ENCODE measurements around the gene PTPRT.

Gene PTPRT

DNA sequence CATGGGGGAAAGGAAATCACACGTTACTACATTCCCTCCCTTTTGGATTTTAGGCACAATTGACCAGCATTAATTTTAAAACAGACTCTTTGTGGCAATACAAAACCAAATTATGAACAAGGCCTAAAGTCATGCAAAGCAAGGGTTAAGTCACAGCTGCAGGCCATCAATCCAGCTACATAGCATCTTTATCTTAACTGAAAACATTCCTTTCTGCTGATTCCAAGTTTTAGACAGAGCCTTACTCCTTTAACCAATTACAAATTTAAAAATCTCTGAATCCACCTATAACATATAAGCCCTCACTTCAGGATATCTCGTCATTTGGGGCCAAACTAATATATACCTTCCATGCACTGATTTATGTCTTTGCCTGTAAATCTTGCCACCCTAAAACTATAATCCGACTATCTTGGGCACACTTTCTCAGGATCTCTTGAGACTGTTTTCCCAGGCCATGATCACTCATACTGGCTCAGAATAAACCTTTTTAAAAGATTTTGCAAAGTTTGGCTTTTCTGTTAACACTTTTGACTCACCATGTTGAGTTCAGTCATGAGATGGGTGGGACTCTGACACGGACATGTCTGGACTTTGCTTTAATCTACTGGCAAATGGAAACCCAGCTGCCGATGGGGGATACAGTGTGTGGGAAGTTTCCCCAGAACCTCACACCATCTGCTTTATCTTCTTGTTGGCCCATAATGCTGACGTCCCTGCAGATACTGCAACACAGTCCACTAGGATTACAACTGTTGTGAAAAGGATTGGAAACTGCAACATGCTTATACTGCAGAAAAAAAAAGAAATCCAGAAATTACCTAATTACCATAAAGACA lies 757.0 kb downstream of the PTPRT start:
- no peak for DNase-seq

DNA sequence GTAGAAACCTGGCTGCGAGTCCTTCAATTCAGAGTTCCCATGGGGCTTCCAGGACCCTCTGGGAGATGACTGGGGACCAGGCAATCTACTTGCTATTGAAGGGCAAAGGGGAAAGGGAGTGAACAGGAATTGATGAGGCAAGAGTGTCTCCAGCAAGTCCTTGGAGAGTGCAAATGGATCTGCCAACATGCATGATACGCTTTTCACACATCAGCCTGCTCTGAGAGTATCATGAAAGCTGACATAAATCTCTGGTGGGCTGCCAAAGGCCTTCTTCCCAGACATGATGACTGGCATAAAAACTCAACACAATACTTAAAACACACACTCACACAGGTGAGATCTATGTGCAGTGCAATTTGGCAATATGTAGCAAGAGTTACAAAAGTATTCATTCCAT lies 759.1 kb downstream of the PTPRT start:
- DNase-seq = no peak

DNA sequence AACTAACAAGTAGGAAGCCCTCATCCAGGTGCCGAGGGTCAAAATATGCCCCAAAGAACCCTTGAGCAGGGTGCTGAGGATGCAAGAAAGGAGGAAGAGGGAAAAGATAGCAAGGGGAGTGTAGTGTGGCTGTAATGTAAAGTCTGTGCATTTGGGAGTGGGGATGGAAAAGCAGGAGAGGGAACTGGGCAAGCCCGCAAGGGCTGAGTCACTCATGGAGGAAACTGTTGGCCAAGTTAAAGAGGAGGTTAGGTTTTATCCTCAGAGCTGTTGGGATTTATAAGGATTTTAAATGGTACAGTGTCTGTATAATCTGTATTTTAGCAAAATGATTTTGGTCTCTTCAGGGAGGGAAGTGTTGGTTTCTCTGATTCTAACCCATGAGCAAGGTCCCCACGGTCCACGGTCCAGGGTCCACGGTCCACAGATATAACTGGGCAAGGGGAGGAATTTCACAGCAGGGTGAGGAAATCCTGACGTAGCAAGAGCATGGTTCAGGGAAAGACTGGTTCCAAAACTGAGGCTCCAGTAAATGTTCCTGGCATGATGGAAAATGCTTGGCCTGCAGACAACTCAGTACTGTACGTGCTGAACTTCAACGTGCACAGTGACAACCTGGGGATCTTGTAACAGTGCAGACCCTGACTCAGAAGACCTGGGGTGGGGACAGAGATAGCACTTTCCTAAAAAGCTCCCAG lies 759.8 kb downstream of the PTPRT start:
- DNase-seq = no peak

DNA sequence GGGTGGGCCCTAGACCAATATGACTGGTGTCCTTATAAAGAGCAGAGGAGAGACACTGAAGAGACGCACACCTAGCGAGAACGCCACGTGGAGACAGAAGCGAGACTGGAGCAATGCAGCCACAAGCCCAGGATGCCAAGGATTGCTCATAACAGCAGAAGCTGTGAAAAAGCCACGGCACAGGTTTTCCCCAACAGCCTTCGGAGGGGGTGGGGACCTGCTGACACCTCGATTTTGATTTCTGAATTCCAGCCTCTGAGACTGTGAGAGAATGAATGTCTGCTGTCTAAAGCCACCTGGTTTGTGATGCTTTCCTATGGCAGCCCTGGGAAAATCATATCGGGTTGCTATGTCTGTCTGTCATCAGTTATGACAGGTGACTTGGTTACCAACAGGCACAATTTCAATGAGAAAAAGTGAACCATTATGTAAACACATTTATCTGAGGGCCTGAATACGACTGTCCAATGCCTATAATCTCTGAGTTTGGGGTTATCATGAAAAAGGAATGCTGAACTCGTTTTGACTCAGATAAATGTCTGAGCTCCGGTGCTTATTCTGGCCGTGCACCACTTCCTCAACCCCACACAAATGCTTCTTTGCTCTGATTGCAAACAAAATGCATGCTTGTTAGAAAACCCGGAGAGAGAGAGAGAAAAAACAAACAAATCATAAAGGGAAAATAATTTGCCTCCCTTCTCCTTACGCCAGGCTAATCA lies 769.7 kb downstream of the PTPRT start:
- no peak for DNase-seq

- DNase-seq = no peak
These were observed 782.9 kb downstream of the PTPRT start for GRCh38 chr20:42406826-42407225.

DNA sequence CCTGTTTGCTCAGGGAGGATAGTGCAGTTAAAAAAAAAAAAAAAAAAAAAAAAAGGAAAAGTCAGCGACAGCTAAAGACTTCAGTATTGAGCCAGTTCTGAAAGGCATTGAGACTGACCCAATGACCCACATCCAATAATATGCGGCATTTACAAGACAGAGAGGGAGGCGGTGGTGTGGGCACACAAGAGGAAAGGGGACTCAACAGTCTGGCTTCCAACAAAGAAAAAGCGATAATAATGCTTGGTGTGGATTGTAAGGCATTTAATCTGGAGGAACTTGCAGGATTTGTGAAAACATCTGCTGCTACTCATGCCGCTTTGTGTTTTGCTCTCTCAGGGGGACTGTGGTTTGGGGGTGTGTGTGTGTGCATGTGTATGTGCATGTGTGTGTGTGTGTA lies 787.3 kb downstream of the PTPRT start:
- no peak for DNase-seq

DNA sequence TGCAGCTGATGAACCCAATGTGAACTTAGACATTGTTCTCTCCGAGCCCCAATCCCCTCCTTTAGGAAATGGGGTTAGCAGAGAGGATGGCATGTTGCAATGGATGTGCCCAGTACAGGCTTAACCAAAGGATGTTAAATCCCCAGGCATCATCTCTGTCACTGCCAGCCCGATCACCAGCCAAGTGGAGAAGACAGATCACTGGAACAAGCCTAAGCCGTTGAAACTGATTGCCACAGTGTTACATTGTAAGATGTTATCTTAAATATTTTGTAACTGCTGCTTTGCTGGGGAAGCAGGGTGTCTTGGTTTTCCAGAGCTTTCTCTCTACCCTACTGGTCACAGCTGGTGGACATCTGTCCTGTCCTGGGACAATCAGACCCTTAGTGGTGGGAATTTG lies 788.1 kb downstream of the PTPRT start:
- peak; percentile 2 for DNase-seq

DNA sequence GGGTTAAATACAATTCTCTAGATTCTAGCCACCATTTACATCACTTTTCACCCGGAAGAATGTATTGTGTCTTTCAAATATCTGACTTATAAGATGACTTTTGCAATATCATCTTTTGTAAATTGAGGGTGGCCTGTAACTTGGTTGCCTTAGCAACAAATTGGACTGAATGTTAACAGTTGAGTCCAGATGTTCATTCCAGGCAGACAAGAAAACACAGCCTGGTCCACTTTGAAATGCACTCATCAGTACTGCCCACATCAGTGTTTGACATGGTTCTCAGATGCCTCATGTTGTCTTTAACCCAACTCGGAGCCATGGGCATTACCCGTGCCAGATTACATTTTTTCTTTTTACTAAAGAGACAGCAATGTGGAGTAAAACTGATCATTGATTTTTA lies 789.9 kb downstream of the PTPRT start:
- DNase-seq = no peak

- peak; percentile 1 for DNase-seq
These were observed 797.3 kb downstream of the PTPRT start for GRCh38 chr20:42392442-42392841.

DNA sequence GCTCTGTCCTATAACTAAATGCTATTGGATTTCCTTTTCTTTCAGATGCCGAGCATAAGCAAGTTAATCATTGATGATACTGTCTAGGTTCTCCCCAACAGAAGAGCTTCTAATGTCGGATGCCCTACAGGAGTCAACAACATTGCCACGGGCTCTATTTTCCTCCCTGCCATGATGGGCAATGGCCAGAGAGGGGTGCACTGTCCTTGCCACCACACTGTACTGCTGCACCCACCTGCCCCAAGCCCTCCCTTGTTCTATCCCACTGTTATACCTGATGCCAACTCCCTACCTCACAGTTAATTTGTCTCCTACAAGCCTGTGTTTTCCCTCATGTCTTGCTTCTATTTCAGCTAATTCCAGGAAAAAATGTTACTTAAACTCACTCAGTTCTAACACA lies 797.9 kb downstream of the PTPRT start:
- no peak for DNase-seq

- no peak for DNase-seq
These were observed 809.4 kb downstream of the PTPRT start for GRCh38 chr20:42380287-42380686.

- DNase-seq = no peak
These were observed 810.3 kb downstream of the PTPRT start for GRCh38 chr20:42379385-42379784.

DNA sequence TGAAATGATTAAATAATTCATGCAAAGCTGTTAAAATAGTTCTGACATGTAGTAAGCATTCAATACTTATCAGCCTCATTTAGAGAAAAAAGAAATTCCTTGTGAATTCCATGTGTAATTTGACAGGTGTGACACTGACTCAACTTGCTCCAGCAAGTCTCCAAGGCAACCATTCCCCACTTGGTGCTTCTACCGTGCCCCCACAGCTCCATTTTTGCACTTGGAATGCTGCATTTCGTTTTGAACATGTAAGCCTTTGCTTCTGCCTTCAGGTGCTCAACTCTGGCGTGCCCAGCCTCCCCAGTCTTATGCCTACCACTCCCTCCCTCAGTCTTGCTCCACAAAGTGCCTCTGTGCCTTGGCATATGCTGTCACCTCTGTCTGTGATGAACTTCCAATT lies 810.9 kb downstream of the PTPRT start:
- DNase-seq = no peak

DNA sequence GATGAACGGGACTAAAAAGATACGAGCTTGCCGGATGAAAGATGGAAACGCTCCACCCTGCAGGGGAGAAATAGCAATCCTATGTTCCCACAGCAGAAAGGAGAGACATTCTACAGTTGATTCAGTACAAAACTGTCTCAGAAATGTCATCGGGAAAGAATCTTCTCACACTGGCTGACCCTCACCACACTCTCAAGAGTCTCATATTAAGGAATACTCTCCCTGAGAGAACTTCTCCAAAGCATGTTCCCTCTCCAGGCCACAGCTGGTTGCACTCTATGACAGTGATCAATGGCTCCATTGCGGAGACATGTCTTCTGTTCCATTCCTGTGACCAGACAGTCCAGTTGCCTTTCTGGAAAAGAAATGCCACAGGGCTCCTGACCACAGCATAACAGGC lies 813.6 kb downstream of the PTPRT start:
- DNase-seq = no peak

DNA sequence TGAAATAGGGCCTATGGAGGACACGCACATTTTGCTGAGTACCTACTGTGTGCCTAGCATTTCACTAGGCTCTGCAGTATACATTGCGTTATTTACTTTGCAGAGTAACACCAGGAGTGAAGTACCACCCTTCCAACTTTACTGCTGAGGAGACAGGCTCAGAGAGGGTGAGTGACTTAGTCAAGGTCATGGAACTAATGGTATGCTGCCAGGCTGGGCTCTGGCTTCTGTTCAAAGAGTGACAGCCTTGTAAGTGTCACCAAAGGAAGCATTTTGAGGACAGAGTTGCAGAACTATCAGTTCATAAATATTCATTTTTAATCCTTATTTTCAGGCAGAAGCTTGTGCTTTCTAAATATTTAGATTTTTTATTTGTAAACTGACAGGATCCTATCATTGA lies 816.7 kb downstream of the PTPRT start:
- DNase-seq = no peak

- DNase-seq = no peak
These were observed 819.6 kb downstream of the PTPRT start for GRCh38 chr20:42370075-42370474.

- DNase-seq = no peak
These were observed 820.8 kb downstream of the PTPRT start for GRCh38 chr20:42368910-42369309.

DNA sequence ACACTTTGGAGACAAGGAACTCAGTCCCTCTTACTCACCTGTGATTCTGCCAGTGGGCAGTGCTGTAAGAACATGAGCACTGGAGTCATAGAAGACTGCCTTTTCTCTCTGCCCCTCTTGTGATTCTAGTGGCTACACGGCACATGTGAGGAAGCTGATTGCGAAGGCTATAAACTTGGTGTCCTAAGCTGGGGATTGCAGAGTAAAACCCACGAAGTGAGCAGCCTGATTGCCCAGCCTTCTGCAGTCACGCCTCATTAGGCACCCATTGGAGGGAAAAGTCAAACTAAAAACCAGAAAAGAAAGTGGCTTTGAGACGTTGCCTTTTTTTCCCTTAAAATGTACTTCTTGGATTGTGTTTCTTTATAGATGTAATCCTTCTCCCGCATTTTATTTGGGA lies 823.1 kb downstream of the PTPRT start:
- no peak for DNase-seq

DNA sequence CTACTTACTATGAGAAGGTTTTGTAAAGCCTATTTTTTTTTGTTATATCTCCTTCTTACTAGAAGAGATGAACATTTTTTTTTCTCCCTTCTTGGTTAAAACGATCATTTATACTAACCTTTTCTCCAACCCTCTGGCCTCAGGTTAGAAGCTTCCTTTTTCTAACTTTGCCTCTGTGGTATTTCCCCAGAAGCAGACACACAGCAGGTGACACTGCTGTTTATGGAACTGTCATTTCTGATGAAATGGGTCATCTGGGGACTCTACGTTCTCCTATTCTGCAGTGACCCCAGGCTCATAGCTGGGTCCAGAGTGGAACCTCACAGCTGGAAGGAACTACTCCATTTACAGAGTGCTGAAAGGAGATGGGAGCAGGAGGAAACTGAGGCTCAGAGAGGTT lies 825.3 kb downstream of the PTPRT start:
- DNase-seq = no peak

DNA sequence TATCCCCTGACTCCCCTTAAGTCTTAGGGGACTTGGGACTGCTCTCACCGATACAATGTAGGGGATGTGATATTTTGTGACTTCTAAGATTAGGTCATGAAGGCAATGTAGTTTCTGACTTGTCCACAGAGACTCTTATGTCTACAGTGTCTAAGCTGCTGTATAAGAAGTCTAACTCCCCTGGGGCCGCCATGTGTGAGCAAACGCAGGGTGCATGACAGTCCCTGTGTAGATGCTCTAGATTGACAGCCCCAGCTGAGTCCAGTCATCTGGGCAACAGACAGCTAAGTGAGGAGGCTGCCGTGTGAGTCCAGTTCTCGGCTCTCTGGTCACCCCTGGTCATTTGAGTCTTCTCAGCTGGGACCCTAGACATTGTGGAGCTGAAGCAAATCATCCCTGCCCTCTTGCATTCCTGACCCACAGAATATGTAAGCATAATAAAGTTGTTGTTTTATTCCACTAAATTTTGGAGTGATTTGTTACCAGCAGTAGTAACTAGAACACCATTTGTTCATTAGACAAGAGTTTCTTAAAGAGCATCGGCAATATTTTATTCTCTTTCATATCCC lies 828.2 kb downstream of the PTPRT start:
- no peak for DNase-seq

- no peak for DNase-seq
These were observed 829.1 kb downstream of the PTPRT start for GRCh38 chr20:42360621-42361020.

- no peak for DNase-seq
These were observed 830.1 kb downstream of the PTPRT start for GRCh38 chr20:42359617-42360016.

GRCh38 chr20:42352096-42352495 lies 837.6 kb downstream of the PTPRT start:
- DNase-seq = no peak

DNA sequence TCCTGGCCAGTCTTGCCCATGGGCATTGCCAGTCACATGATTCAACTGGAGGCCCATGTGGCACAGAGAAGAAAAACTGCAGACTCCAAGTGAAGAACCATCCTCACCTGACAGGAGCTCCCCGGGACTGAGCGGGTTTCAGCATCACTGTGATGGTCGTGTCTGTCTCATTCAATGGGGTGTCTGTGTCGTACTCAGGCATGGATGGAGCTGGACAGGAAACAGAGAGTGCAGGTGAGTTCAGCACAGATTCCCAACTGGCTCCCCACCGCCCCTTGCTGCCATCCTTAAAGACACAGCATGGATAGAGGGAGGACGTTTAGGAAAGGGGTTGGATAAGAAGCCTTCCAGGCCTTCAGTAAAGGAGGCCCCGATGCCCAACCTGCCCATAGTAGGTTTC lies 839.2 kb downstream of the PTPRT start:
- no peak for DNase-seq

All from OCI-M1 (cell line).